Occipital lobe (tissue), 2 donors: ENCODE measurements around the gene ACSM5. TPM values are rescaled to one million over a fixed set of nuclear protein-coding genes. Genes with fewer than 3 reads are reported as not detected.
"Not testable (repeated sequence)": the region's sequence is repeated elsewhere in the genome, so short reads cannot be mapped to it uniquely, and the experiment has no call there.

Experiments used
- DNase-seq: peaks from one replicate; lab custom pipeline; 2025; lab: John Stamatoyannopoulos, UW
- total RNA-seq: library from RNA; depleted of rRNA; stranded (reverse); fragments of >200 nt; gene quantifications from one replicate; pipeline ENCODE4 v1.2.3, GENCODE V29; 2014

Gene ACSM5
- total RNA-seq, 1 donor from 2014 or later = 0.78 TPM

GRCh38 chr16:20446652-20447393, 37.5 kb downstream of the ACSM5 start:
- not testable (repeated sequence) for DNase-seq

GRCh38 chr16:20451364-20451763, 42.0 kb downstream of the ACSM5 start, which contains the start of gene ACSM2A:
TSS of gene ACSM2A (plus strand) at chr16:20451521. CDS start at chr16:20460115, 8,594 bp downstream.
- DNase-seq = not testable (repeated sequence)

GRCh38 chr16:20453633-20454032, 44.3 kb downstream of the ACSM5 start:
- DNase-seq = not testable (repeated sequence)

- DNase-seq = not testable (repeated sequence)
Measured at GRCh38 chr16:20459227-20459626, 49.9 kb downstream of the ACSM5 start.

- not testable (repeated sequence) for DNase-seq
Measured at GRCh38 chr16:20460313-20460712, 51.0 kb downstream of the ACSM5 start.

- DNase-seq = not testable (repeated sequence)
Measured at GRCh38 chr16:20468954-20469353, 59.6 kb downstream of the ACSM5 start.

- not testable (repeated sequence) for DNase-seq
Measured at GRCh38 chr16:20469930-20470329, 60.6 kb downstream of the ACSM5 start.

- DNase-seq = not testable (repeated sequence)
Measured at GRCh38 chr16:20470732-20471131, 61.4 kb downstream of the ACSM5 start.

- not testable (repeated sequence) for DNase-seq
Measured at GRCh38 chr16:20477188-20477744, 67.9 kb downstream of the ACSM5 start.

GRCh38 chr16:20483989-20484388, 74.7 kb downstream of the ACSM5 start:
- DNase-seq = not testable (repeated sequence)

GRCh38 chr16:20484726-20485125, 75.4 kb downstream of the ACSM5 start:
- DNase-seq = no peak

GRCh38 chr16:20485408-20485807, 76.1 kb downstream of the ACSM5 start:
- no peak for DNase-seq

Other genes with a start within 250 kb of the ACSM5 start
- not detected for gene GP2, start 82.0 kb upstream of the ACSM5 start, total RNA-seq
- gene UMOD, start 56.8 kb upstream of the ACSM5 start, total RNA-seq = not detected
- gene PDILT, start 4.8 kb upstream of the ACSM5 start, total RNA-seq = not detected
- not detected for gene ACSM2A, start 42.0 kb downstream of the ACSM5 start, total RNA-seq
- not detected for gene ACSM2B, start 166.8 kb downstream of the ACSM5 start, total RNA-seq